MG63 (cell line): Measurements from ENCODE around the gene VIPR1. TPM values are rescaled to one million over a fixed set of nuclear protein-coding genes. Genes with fewer than 3 reads are reported as not detected.
"Not testable (repeated sequence)": the region's sequence is repeated elsewhere in the genome, so short reads cannot be mapped to it uniquely, and the experiment has no call there.

ENCODE experiments used
- DNase-seq: peaks from one replicate; pipeline ENCODE4 v3.0.0-alpha.2; 2020
- H3K27me3 ChIP-seq: fragments of 250-450 bp; sonication (Bioruptor Pico); 2 replicates; pipeline ENCODE4 v1.5.1; 2020; ENCODE audit warnings: mild to moderate bottlenecking, moderate library complexity
- H3K36me3 ChIP-seq: fragments of 250-450 bp; sonication (Bioruptor Pico); 2 replicates; pipeline ENCODE4 v1.5.1; 2020; ENCODE audit warnings: mild to moderate bottlenecking, moderate library complexity
- H3K4me3 ChIP-seq: fragments of 250-450 bp; sonication (Bioruptor Pico); 2 replicates; pipeline ENCODE4 v1.5.1; 2020; ENCODE audit warnings: mild to moderate bottlenecking, moderate library complexity
- H3K9me3 ChIP-seq: fragments of 250-450 bp; sonication (Bioruptor Pico); 2 replicates; pipeline ENCODE4 v1.5.1; 2020; ENCODE audit warnings: mild to moderate bottlenecking, moderate library complexity
- total RNA-seq: library from RNA; depleted of rRNA; stranded (reverse); fragments of >200 nt; shearing (Covaris generic); gene quantifications from 2 replicates; pipeline ENCODE4 v1.2.3, GENCODE V29; 2014; ENCODE audit warnings: low replicate concordance

VIPR1 gene
- total RNA-seq, 1 experiment from 2014 or later: not detected

- no peak overlapping the region for H3K4me3 ChIP-seq
- H3K36me3 ChIP-seq: no peaks in the 10 kb centered on the region
- no peaks in the 10 kb centered on the region for H3K9me3 ChIP-seq
- DNase-seq: peak; percentile 12
- H3K27me3 ChIP-seq: no peaks in the 10 kb centered on the region
Observed at GRCh38 chr3:42539871-42540714, 37.6 kb downstream of the VIPR1 start.

- DNase-seq: no peak
- Histone ChIP-seq H3K27me3 (no peaks in the 10 kb centered on the region), H3K4me3 (no peak overlapping the region), H3K9me3 (no peaks in the 10 kb centered on the region), H3K36me3 (no peaks in the 10 kb centered on the region)
Observed at GRCh38 chr3:42541079-42541478, 38.6 kb downstream of the VIPR1 start.

GRCh38 chr3:42544492-42545283 lies 42.2 kb downstream of the VIPR1 start:
- peak; percentile 23 for DNase-seq
- Histone ChIP-seq H3K4me3 (no peak overlapping the region), H3K27me3 (no peaks in the 10 kb centered on the region), H3K36me3 (no peaks in the 10 kb centered on the region), H3K9me3 (no peaks in the 10 kb centered on the region)

- H3K9me3 ChIP-seq: no peaks in the 10 kb centered on the region
- no peaks in the 10 kb centered on the region for H3K36me3 ChIP-seq
- DNase-seq: no peak
- H3K27me3 ChIP-seq: no peaks in the 10 kb centered on the region
- no peak overlapping the region for H3K4me3 ChIP-seq
Observed at GRCh38 chr3:42545284-42545900, 42.9 kb downstream of the VIPR1 start.

- H3K27me3 ChIP-seq: no peaks in the 10 kb centered on the region
- H3K36me3 ChIP-seq: no peaks in the 10 kb centered on the region; the same call in 1 of the 2 replicates
- no peak overlapping the region for H3K4me3 ChIP-seq
- H3K9me3 ChIP-seq: no peaks in the 10 kb centered on the region
- no peak for DNase-seq
Observed at GRCh38 chr3:42546691-42547213, 44.3 kb downstream of the VIPR1 start.

- DNase-seq: peak; percentile 19
- no peaks in the 10 kb centered on the region; the same call in 1 of the 2 replicates for H3K36me3 ChIP-seq
- no peak overlapping the region for H3K4me3 ChIP-seq
- no peaks in the 10 kb centered on the region for H3K9me3 ChIP-seq
- no peaks in the 10 kb centered on the region for H3K27me3 ChIP-seq
Observed at GRCh38 chr3:42547401-42547945, 45.0 kb downstream of the VIPR1 start.

- no peaks in the 10 kb centered on the region for H3K9me3 ChIP-seq
- peaks cover 3% of the 10 kb centered on the region for H3K36me3 ChIP-seq
- DNase-seq: no peak
- H3K27me3 ChIP-seq: no peaks in the 10 kb centered on the region
- no peak overlapping the region for H3K4me3 ChIP-seq
Observed at GRCh38 chr3:42549131-42549530, 46.7 kb downstream of the VIPR1 start.

GRCh38 chr3:42550250-42550649 lies 47.8 kb downstream of the VIPR1 start:
- H3K9me3 ChIP-seq: no peaks in the 10 kb centered on the region
- H3K27me3 ChIP-seq: no peaks in the 10 kb centered on the region
- H3K36me3 ChIP-seq: peaks cover 3% of the 10 kb centered on the region
- no peak overlapping the region for H3K4me3 ChIP-seq
- DNase-seq: no peak

- Histone ChIP-seq H3K36me3 (peaks cover 8% of the 10 kb centered on the region), H3K27me3 (no peaks in the 10 kb centered on the region), H3K9me3 (no peaks in the 10 kb centered on the region), H3K4me3 (no peak overlapping the region)
- no peak for DNase-seq
Observed at GRCh38 chr3:42552830-42553229, 50.4 kb downstream of the VIPR1 start.

GRCh38 chr3:42556089-42556632 lies 53.7 kb downstream of the VIPR1 start:
- Histone ChIP-seq H3K4me3 (no peak overlapping the region), H3K27me3 (no peaks in the 10 kb centered on the region), H3K9me3 (no peaks in the 10 kb centered on the region), H3K36me3 (peaks cover 8% of the 10 kb centered on the region)
- no peak for DNase-seq

- not testable (repeated sequence) for H3K36me3 ChIP-seq, H3K4me3 ChIP-seq, H3K27me3 ChIP-seq, DNase-seq, H3K9me3 ChIP-seq
Observed at GRCh38 chr3:42556817-42557216, 54.4 kb downstream of the VIPR1 start.

GRCh38 chr3:42557854-42558253 lies 55.4 kb downstream of the VIPR1 start:
- Histone ChIP-seq H3K27me3 (no peaks in the 10 kb centered on the region), H3K36me3 (peaks cover 7% of the 10 kb centered on the region), H3K4me3 (no peak overlapping the region), H3K9me3 (no peaks in the 10 kb centered on the region)
- no peak for DNase-seq

- DNase-seq: no peak
Observed at GRCh38 chr3:42562047-42562907, 59.8 kb downstream of the VIPR1 start.

GRCh38 chr3:42569593-42570142 lies 67.2 kb downstream of the VIPR1 start:
- Histone ChIP-seq H3K9me3 (no peaks in the 10 kb centered on the region), H3K27me3 (no peaks in the 10 kb centered on the region), H3K36me3 (peaks cover 2% of the 10 kb centered on the region; the same call in 1 of the 2 replicates), H3K4me3 (no peak overlapping the region)
- no peak for DNase-seq

More at GRCh38 chr3:42562047-42562907, 59.8 kb downstream of the VIPR1 start:
- Histone ChIP-seq H3K4me3 (no peak overlapping the region), H3K9me3 (no peaks in the 10 kb centered on the region), H3K27me3 (no peaks in the 10 kb centered on the region), H3K36me3 (peaks cover 1% of the 10 kb centered on the region; the same call in 1 of the 2 replicates)

- Histone ChIP-seq H3K36me3 (peaks cover 6% of the 10 kb centered on the region), H3K4me3 (no peak overlapping the region), H3K27me3 (no peaks in the 10 kb centered on the region), H3K9me3 (peaks cover 6% of the 10 kb centered on the region; the same call in 1 of the 2 replicates)
- DNase-seq: peak; percentile 30
Observed at GRCh38 chr3:42572278-42572677, 69.8 kb downstream of the VIPR1 start.
